HG03460 (cell line): ENCODE results near the gene CATSPERB.
"Not testable (repeated sequence)": the region's sequence is repeated elsewhere in the genome, so short reads cannot be mapped to it uniquely, and the experiment has no call there.

ENCODE experiments used
- ATAC-seq: cut with Tn5 transposase; IDR thresholded peaks from one replicate; pipeline ENCODE4 v1.9.1; 2021; ENCODE audit not compliant: unreplicated experiment

Gene CATSPERB

GRCh38 chr14:91737619-91738018, 5.7 kb upstream of the CATSPERB start:
- no peak for ATAC-seq

DNA sequence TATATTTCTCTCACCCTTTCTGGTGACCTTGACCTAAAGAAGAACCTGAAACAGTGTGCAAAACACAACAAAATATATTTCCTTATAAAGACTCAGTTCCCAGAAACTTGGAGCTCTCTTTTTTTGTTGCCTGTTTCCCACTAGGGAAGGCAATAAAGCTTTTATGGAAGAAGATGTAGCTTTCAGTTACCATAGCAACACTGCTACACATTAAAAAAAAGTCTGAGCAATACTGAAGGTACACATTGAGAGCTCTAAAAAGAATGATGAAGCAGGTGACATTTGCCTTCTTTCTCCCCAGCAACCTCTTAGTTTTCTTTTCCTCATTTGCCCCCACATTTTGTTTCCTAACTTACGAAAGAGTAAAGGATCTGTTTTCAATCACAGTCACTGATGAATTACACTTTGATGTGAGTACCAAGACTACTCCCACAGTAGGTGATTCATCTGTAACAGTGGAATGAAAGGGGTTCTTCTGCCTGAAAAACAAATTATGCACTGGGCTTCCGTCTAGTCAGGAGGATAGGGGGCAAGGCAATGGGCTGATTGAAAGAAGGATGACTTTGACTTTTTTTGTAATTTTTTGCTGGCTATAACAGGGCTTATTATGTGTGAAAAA, 1.1 kb upstream of the CATSPERB start:
- no peak for ATAC-seq

DNA sequence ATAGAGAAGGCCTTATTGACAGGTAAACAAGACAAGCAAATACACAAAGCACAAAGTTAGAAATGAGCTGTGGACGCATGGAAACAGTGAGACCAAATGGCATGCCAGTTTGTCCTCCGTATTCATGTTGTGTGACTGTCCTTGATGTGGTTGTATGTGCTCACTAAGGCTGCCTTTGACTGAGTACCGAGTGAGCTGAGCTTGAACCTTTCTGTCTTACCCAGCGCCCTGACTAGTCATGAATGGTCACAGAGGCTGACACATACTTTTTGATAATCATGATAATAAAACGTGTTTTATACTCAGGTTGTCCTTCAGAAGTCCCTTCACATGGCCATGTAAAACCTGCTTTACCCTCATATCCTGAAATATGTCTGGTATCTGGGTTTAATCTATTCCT, 553 bp upstream of the CATSPERB start:
- no peak for ATAC-seq

GRCh38 chr14:91731018-91731417, 868 bp downstream of the CATSPERB start:
- ATAC-seq: no peak

DNA sequence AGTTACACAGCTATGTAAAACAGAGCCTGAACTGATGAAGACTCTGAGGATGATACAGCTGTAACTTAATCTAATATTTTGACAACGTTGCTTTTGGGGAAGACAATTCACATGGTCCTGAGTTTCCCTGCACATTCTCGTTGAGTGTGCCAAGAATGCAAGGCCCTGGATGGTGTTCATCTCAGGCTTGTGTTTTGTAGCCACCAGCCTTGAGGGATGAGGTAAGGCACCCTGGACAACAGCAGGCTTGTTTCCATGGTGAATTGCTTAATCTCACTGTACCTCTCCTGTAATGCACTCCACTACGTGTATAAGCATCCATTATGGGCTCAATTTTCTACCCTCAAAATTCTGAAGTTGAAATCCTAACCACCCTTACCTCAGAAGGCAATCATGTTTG, 2.1 kb downstream of the CATSPERB start:
- ATAC-seq: no peak

DNA sequence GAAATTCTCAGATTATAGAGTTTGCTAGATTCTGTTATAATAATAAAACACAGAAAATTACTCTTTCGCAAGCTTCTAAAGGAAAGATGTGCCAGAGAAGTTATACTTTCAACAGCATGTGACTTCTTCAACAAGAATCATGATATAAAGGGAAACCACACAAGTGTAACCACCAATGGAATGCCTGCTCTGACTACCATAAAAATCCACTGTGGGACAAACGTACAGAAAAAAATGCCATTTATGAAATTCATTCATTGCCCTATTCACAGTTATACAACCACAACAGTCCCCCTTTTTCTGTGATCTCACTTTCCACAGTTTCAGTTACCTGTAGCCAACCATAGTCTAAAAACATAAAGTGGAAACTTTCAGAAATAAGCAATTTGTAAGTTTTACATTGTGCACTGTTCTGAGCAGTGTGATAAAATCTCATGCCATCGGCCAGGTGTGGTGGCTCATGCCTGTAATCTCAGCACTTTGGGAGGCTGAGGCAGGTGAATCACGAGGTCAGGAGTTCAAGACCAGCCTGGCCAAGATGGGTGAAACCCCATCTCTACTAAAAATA, 3.2 kb downstream of the CATSPERB start:
- no peak for ATAC-seq

GRCh38 chr14:91727121-91727520, 4.8 kb downstream of the CATSPERB start:
- ATAC-seq: no peak

DNA sequence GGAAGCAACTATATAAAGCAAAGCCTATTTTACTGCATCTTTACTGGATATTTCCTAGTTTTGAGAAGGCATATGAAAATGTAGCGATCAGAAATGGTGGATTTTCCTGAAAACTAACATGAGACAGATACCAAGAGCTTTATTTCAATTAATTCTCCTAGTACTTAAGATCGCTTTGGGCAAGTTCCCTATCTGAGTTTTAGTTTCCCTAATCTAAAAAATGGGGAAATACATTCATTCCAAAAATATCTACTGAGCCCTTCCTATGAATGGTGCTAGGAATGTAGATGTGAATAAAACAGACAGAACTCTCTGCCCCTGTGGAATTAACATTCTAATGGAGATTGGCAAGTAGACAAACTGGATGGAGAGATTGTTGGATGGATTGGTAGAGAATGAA, 8.4 kb downstream of the CATSPERB start:
- ATAC-seq: no peak

DNA sequence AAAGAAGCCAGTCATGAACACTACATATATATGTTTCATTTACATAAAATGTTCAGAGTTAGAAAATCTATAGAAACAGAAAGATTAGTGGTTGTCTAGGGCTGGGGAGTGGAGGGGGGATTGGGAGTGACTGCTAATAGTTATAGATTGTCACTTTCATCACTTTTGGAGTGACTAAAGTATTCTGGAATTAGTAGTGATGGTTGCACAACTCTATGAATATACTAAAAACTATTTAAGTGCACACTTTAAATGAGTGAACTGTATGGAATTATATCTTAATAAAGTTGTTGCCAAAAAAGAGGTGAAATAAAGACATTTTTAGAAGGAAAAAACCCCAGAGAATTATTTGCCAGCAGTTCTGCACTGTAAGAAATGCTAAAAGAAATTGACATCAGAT, 9.5 kb downstream of the CATSPERB start:
- ATAC-seq: no peak

DNA sequence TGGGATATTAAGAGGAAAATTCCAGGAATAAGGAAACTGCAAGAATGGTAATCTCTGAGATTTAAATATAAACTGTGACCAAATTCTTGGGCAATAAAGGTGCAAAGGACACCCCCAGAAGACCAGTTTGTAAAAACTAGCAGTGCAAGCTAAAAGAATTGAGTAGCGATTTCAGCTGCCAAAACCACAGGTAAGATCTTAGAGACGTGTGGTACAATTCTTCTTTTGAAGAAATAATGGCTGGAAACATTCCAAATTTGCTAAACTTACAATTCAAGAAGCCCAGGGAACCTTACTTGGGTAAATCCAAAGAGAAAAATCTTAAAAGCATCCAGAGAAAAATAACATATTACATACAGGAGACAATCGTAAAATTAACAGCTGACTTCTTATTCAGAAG, 12.0 kb downstream of the CATSPERB start:
- ATAC-seq: no peak

- ATAC-seq: no peak
These were observed 14.9 kb downstream of the CATSPERB start for GRCh38 chr14:91716999-91717398.

GRCh38 chr14:91714805-91715204, 17.1 kb downstream of the CATSPERB start:
- ATAC-seq: no peak

GRCh38 chr14:91708795-91709194, 23.1 kb downstream of the CATSPERB start:
- ATAC-seq: no peak

DNA sequence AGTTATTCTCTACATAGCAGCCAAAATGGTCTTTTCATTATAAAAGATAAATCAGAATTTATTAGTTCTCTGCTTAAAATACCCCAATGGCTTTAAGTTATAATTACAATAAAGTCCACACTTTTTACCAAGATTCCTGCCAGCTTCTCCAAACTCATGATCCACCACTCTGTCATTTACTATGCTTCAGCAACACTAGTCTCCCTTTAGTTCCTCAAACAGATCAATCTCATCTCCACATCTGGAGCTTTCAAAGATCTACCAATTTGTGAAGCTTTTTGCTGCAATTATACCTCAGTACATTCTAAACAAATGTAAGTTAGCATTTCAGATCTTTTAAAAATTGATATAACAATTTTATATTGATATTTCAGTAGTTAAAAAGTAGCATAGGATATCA, 24.9 kb downstream of the CATSPERB start:
- ATAC-seq: no peak

- ATAC-seq: no peak
These were observed 37.2 kb downstream of the CATSPERB start for GRCh38 chr14:91694643-91695042.

DNA sequence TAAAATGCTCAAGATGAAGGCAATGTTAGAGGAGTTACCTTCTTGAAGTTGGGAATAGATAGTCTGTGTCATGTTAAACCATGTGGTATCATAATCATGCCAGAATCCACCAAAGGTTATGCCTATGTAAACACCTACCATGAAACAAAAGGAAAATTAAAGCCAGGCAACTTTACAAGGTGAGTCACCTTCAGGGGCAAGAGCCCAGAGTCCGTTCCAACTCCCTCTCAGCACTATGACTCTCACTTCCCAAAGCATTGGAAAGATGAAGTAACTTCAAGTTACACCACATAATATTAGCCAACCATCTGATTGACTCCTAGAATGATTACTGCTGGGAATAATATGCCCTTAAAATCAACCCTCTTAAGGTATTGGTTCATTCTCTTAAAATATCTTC, 38.5 kb downstream of the CATSPERB start:
- ATAC-seq: no peak

GRCh38 chr14:91692075-91692474, 39.8 kb downstream of the CATSPERB start:
- ATAC-seq: no peak

DNA sequence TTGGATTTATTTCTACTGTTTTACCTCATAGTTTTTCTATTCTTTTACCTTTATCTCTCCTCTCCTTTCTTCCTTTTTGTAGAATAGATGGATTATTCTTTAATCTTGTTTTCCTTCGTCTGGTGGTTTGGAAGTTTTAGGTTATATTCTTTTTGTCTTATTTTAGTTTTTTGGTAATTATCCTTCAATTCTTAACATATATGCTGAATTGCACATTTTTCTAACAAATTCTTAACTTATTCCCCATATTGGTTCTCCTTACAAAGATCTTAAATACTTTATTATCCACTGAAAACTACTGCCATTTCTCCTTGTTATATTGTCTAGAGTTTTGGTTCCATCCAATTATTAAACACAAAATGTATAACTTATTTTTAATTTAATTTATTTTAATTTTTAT, 42.3 kb downstream of the CATSPERB start:
- no peak for ATAC-seq

DNA sequence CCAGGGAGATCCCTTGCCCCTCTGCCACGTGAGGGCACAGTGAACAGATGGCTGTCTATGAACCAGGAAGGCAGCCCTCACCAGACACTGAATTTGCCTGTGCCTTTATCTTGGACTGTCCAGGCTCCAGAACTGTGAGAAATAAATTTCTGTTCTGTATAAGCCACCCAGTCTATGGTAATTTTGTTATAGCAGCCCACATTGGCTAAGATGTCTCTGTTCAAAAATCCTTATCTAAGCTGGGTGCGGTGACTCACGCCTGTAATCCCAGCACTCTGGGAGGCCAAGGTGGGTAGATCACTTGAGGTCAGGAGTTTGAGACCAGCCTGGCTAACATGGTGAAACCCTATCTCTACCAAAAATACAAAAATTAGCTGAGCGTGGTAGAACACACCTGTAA, 44.5 kb downstream of the CATSPERB start:
- not testable (repeated sequence) for ATAC-seq

DNA sequence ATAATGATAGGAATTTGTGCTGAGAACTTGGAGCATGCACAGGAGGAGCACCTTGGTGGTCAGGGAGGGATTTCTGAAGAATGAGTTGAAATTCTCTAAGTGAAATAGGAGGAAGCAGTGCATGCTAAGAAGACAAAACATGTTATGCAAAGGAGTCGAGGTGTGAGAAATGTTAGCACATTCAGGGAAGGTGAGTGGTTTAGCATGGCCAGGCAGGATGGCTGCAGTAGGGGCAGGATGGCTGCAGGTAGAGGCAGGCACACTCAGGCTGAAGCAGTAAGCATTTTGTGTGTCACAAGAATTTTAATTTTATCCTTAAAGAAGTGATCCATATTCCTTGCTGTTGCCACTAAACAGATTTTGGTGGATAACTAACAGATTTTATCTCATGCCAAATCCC, 46.3 kb downstream of the CATSPERB start:
- ATAC-seq: no peak

GRCh38 chr14:91681893-91682563, 49.9 kb downstream of the CATSPERB start:
- ATAC-seq: no peak

DNA sequence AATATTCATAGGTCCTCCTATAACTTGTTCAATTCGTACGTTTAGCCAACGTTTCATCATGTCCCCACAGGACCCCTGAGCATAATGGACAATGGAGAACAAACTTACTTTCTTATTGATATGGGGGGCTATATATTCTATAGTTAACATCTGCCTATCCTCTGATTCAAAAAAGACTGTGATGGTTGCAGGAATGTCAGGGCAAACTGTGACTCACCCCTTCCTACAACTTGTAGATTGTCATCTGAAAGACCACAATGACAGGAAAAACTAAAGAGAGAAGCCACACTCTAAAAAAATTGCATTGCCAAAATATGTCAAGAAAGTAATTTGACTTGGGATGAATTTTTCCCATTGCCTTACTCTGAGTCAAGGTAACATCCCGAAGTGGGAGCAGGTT, 50.8 kb downstream of the CATSPERB start:
- ATAC-seq: no peak

DNA sequence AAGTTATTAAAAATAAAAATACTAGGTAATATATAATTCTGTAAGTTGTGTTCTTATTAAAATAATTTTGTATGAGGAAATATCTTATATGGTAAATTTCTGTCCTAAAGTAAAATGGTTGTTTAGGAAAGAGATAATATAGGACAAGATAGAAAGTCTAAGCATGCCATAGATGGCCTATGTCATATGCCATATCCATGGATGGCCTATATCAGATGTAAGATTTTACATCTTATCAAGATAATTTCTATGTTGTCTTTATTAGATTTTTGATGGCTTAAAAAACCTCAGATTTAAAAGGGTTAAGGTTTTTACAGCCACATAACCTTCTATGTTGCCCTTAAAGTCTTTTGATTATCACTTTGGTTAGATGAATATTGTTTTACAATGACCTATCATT, 52.6 kb downstream of the CATSPERB start:
- no peak for ATAC-seq
